Astrocyte of the spinal cord (primary cell): ENCODE data around the gene ODC1.

Experiments used
- DNase-seq: peaks from one replicate; pipeline ENCODE4 v3.0.0; 2011; ENCODE audit warnings: low read depth, low spot score
- H3K4me3 ChIP-seq: 2 replicates; pipeline ENCODE4 v1.5.1; 2011; ENCODE audit warnings: low read depth, mild to moderate bottlenecking, low read length, moderate library complexity
- CTCF ChIP-seq: IDR thresholded peaks from 2 replicates; pipeline ENCODE4 v1.5.1; 2012; ENCODE audit warnings: low read depth, mild to moderate bottlenecking, low read length, inconsistent platforms
- in situ Hi-C: cut with HindIII; loops from 2 replicates; pipeline ENCODE4 v1.10.0; 2017; ENCODE audit warnings: low sequenced_read_pairs

ODC1 gene

GRCh38 chr2:10434886-10435819, 13.0 kb downstream of the ODC1 start:
- H3K4me3 ChIP-seq, result no peak overlapping the region

GRCh38 chr2:10433947-10434885, 13.9 kb downstream of the ODC1 start:
- in situ Hi-C loops, result no loop called here
- no peak for DNase-seq
- H3K4me3 ChIP-seq, result no peak overlapping the region
- no peak for TF ChIP-seq CTCF

More at GRCh38 chr2:10434886-10435819, 13.0 kb downstream of the ODC1 start:
- peak; percentile 54 for DNase-seq
- in situ Hi-C loops, result no loop called here
- peak; percentile 99 for TF ChIP-seq CTCF

- no peak overlapping the region for H3K4me3 ChIP-seq
- DNase-seq, result no peak
- in situ Hi-C loops, result no loop called here
- TF ChIP-seq CTCF, result no peak
These were observed 14.7 kb downstream of the ODC1 start for GRCh38 chr2:10433264-10433946.

GRCh38 chr2:10432311-10433181, 15.6 kb downstream of the ODC1 start:
- H3K4me3 ChIP-seq, result peak overlapping the region; percentile 27
- in situ Hi-C loops, result no loop called here
- DNase-seq, result no peak
- TF ChIP-seq CTCF, result no peak

- H3K4me3 ChIP-seq, result peak overlapping the region; percentile 27
- no peak for TF ChIP-seq CTCF
- DNase-seq, result no peak
- in situ Hi-C loops, result no loop called here
These were observed 16.3 kb downstream of the ODC1 start for GRCh38 chr2:10431797-10432196.
